ENCODE results near the gene PYGB. TPM values are rescaled to one million over a fixed set of nuclear protein-coding genes. Genes with fewer than 3 reads are reported as not detected.
A peak's percentile ranks its signal among the peaks of the same experiment; 100 is the strongest.

Gene PYGB
- total RNA-seq, 1 experiment from 2014 or later = 435 TPM

DNA sequence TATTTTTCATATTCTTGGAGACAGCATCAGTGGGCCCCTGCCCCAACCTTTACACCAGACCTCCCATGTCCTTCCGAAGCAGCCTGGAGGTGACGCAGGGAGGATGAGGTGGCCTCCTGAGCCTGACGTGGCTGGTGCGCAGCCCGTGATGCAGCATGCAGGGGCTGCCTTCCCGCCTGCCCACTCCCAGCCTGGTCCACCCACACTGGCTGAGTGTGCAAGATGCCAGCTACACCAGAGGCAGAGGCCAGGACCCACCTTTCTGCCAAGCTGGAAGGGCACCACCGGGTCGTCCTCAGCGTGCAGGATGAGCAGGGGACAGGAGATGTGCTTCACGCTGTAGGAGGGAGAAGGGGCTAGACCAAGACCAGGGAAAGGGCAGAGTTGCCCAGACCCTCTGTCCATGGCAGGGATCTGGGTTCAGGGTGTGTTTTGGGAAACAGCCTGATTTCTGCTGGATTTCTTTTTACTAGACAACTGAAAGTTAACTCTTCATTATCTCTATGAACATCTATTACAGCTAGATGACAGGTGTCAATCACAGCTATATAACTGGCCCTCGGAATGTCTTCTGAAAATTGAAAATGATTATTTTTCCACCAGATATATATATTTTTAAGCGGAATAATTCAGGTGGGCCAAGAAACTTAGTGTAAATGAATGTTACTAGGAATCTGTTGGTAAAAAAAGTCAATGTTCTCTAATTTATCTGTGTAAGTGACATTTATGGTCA, 55.6 kb downstream of the PYGB start:
- DNase-seq (ENCODE audit: unreplicated experiment) = no peak
- TF ChIP-seq, protein P1, sequence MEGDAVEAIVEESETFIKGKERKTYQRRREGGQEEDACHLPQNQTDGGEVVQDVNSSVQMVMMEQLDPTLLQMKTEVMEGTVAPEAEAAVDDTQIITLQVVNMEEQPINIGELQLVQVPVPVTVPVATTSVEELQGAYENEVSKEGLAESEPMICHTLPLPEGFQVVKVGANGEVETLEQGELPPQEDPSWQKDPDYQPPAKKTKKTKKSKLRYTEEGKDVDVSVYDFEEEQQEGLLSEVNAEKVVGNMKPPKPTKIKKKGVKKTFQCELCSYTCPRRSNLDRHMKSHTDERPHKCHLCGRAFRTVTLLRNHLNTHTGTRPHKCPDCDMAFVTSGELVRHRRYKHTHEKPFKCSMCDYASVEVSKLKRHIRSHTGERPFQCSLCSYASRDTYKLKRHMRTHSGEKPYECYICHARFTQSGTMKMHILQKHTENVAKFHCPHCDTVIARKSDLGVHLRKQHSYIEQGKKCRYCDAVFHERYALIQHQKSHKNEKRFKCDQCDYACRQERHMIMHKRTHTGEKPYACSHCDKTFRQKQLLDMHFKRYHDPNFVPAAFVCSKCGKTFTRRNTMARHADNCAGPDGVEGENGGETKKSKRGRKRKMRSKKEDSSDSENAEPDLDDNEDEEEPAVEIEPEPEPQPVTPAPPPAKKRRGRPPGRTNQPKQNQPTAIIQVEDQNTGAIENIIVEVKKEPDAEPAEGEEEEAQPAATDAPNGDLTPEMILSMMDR (IDR thresholded peaks at IDR 0.05; ENCODE audit: unreplicated experiment) = no peak
- peaks cover 8% of the 10 kb centered on the region for H3K4me1 Mint-ChIP-seq (ENCODE audit: insufficient read depth, unreplicated experiment)
- POLR2A ChIA-PET = interaction anchor here (1.1 kb wide), 1 partner anchor 13 kb away, joined by 3 read pairs; no protein-coding TSS in a partner anchor
- no peaks in the 10 kb centered on the region for H3K27me3 Mint-ChIP-seq (ENCODE audit: insufficient read depth, unreplicated experiment)
- H3K36me3 Mint-ChIP-seq (ENCODE audit: insufficient read depth, unreplicated experiment) = peaks cover 50% of the 10 kb centered on the region
- no peak overlapping the region for H3K27ac Mint-ChIP-seq (ENCODE audit: low read depth, unreplicated experiment)
- CTCF ChIA-PET = interaction anchor here (0.8 to 6.0 kb wide), 5 partner anchors 7 to 310 kb away, joined by 3 to 79 read pairs (median 3); partner anchors contain the start of gene GINS1
- no TSS peak for BruUV-seq (replicated peaks)
- intact Hi-C loops (cut with micrococcal nuclease) = no loop called here
- H3K9me3 Mint-ChIP-seq (ENCODE audit: unreplicated experiment) = no peaks in the 10 kb centered on the region
- H3K4me3 Mint-ChIP-seq (ENCODE audit: unreplicated experiment) = no peak overlapping the region

DNA sequence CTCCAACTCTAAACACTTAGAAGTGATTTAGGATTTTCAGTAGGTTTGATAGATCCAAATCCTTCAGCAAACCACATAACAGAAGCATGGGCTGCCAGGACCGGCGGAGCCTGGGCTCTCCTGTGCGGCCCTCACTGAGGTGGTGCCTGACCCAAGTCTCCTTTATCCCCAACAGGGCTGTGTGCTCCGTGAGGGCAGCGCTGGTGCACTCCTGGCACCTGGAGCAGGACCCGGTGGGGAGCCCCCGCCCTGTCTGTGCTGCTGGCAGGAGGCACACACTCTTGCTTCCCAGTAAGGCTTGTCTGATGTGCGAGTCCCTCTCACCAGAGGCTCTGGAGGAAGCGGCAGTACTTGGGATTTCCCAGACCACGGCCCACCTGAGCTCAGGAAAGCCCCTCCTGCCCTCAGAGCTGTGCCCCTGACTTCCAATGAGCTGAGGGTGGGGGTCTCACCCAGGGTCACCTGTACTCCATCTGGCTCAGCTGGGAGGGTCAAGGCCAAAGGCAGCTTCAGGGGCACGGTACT, 56.2 kb downstream of the PYGB start:
- ChIA-PET CTCF (interaction anchor here (0.7 kb wide), 1 partner anchor 48 kb away, joined by 3 read pairs; no protein-coding TSS in a partner anchor), POLR2A (interaction anchor here (1.2 kb wide), 1 partner anchor 56 kb away, joined by 3 read pairs; the partner anchor contains the start of gene PYGB)
- H3K4me3 Mint-ChIP-seq (ENCODE audit: unreplicated experiment) = no peak overlapping the region
- intact Hi-C loops (cut with micrococcal nuclease) = no loop called here
- BruUV-seq (replicated peaks) = no TSS peak
- H3K4me1 Mint-ChIP-seq (ENCODE audit: insufficient read depth, unreplicated experiment) = peaks cover 14% of the 10 kb centered on the region
- TF ChIP-seq, protein P1 (IDR thresholded peaks at IDR 0.05; ENCODE audit: unreplicated experiment) = no peak
- peaks cover 44% of the 10 kb centered on the region for H3K36me3 Mint-ChIP-seq (ENCODE audit: insufficient read depth, unreplicated experiment)
- DNase-seq (ENCODE audit: unreplicated experiment) = no peak
- H3K9me3 Mint-ChIP-seq (ENCODE audit: unreplicated experiment) = no peaks in the 10 kb centered on the region
- peak overlapping the region; percentile 35 for H3K27ac Mint-ChIP-seq (ENCODE audit: low read depth, unreplicated experiment)
- no peaks in the 10 kb centered on the region for H3K27me3 Mint-ChIP-seq (ENCODE audit: insufficient read depth, unreplicated experiment)

DNA sequence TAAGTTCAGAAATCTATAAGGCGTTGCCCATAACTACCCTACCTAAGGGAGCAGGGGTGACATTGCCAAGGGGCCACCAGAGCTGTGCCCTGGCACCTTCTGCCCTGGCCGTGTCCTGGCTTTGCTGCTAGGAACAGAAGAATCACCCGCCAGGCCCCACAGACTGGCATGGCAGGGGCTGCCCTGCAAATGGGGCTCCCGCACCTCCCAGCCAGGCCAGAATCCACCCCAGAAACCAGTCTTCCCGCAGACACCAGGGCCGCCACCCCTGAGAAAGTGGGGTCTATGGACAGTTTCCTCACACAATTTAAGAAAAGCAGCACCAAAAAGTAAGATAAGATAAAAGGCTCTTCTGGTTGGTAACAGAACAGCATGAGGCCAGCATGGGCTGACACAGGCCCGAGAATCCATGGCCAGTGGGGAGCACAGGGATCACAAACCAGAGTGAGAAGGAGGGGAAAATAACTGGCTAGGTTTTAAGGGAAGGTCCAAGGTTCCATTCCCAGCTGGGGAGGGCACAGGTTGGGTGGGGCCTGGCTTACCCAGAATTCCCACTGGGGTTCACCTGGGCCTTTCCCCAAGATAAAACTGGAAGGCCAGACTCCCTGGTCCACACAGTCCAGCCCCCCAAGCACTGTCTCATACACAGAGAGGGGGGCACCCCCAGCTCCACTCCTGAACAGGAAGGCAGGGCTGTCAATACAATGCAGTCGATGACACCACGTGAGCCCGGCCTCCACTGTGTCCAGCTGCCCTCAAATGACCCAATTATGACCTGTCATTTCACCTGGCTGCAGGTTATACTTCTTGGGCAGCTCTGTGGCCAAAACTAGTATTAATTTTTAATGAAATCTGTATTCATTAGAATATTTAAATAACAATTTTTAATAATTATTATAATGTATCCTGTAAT, 59.4 kb downstream of the PYGB start:
- peaks cover 29% of the 10 kb centered on the region for H3K4me1 Mint-ChIP-seq (ENCODE audit: insufficient read depth, unreplicated experiment)
- intact Hi-C loops (cut with micrococcal nuclease) = no loop called here
- no peak for DNase-seq (ENCODE audit: unreplicated experiment)
- BruUV-seq (replicated peaks) = no TSS peak
- POLR2A ChIA-PET = interaction anchor here (0.6 to 4.7 kb wide), 7 partner anchors 8 to 427 kb away, joined by 3 to 32 read pairs (median 4); no protein-coding TSS in a partner anchor
- TF ChIP-seq, protein P1 (IDR thresholded peaks at IDR 0.05; ENCODE audit: unreplicated experiment) = no peak
- no peaks in the 10 kb centered on the region for H3K27me3 Mint-ChIP-seq (ENCODE audit: insufficient read depth, unreplicated experiment)
- H3K9me3 Mint-ChIP-seq (ENCODE audit: unreplicated experiment) = no peaks in the 10 kb centered on the region
- CTCF ChIA-PET = interaction anchor here (0.9 to 5.6 kb wide), 5 partner anchors 12 to 98 kb away, joined by 3 to 68 read pairs (median 4); no protein-coding TSS in a partner anchor
- no peak overlapping the region for H3K4me3 Mint-ChIP-seq (ENCODE audit: unreplicated experiment)
- peaks cover 18% of the 10 kb centered on the region for H3K36me3 Mint-ChIP-seq (ENCODE audit: insufficient read depth, unreplicated experiment)
- peak overlapping the region; percentile 64 for H3K27ac Mint-ChIP-seq (ENCODE audit: low read depth, unreplicated experiment)

All from MCF 10A (cell line).